A549 (cell line): ENCODE data around the gene DAGLB. TPM values are rescaled to one million over a fixed set of nuclear protein-coding genes. Genes with fewer than 3 reads are reported as not detected.

Experiments used
- ATAC-seq, 2 experiments: fragments of 200-7000 bp in 1 of 2; fragments of >200 bp in 1 of 2; cut with Nextera tagmentation in 1 of 2; cut with Tn5 transposase in 1 of 2; 3 replicates each; pipeline versions ENCODE4 v1.8.0 to v1.9.1; 2018 to 2020; ENCODE audit warnings: mild to moderate bottlenecking in 1 of 2, moderate library complexity in 1 of 2
- CTCF ChIA-PET: fragments of 300-600 bp; sonication (Branson Sonifier 250); formaldehyde crosslinking; extraction: SDS; loops from one replicate; lab custom pipeline; 2021; ENCODE audit warnings: antibody characterized with exemption, inconsistent platforms; lab: Yijun Ruan, JAX
- POLR2A ChIA-PET: fragments of 350-600 bp; formaldehyde crosslinking; extraction: SDS; loops from one replicate; lab custom pipeline; 2021; ENCODE audit warnings: antibody characterized with exemption, inconsistent platforms; lab: Yijun Ruan, JAX
- DNase-seq, 2 experiments: peaks; one replicate each; pipeline versions ENCODE4 v3.0.0 to v3.0.0-alpha.2; 2011 to 2016; ENCODE audit warnings: low read depth in 1 of 2, low spot score in 1 of 2
- FAIRE-seq: peaks from 2 replicates; lab custom pipeline; 2011; peaks lifted over from hg19 to GRCh38; lab: Jason Lieb, UNC
- H3K27ac ChIP-seq, 2 experiments: fragments of >200 bp; sonication (Bioruptor Twin); formaldehyde crosslinking; 3 replicates each; pipeline ENCODE4 v1.5.1; 2016 to 2017
- H3K4me1 ChIP-seq: fragments of >200 bp; sonication (Bioruptor Twin); formaldehyde crosslinking; 3 replicates; pipeline ENCODE4 v1.6.1; 2016
- H3K4me2 ChIP-seq: fragments of >200 bp; sonication (Bioruptor Twin); formaldehyde crosslinking; 3 replicates; pipeline ENCODE4 v1.6.1; 2016
- H3K4me3 ChIP-seq: fragments of >200 bp; sonication (Bioruptor Twin); formaldehyde crosslinking; 3 replicates; pipeline ENCODE4 v1.5.1; 2016
- H3K9me3 ChIP-seq: fragments of >200 bp; sonication (Bioruptor Twin); formaldehyde crosslinking; 3 replicates; pipeline ENCODE4 v1.6.1; 2016
- CEBPB ChIP-seq, 2 experiments: fragments of >200 bp in 1 of 2; sonication (Bioruptor Twin) in 1 of 2; formaldehyde crosslinking in 1 of 2; IDR thresholded peaks; 2 replicates each; pipeline ENCODE4 v1.6.1; 2012 to 2016
- CHD2 ChIP-seq: fragments of 150-350 bp; IDR thresholded peaks from 2 replicates; pipeline ENCODE4 v1.6.1; 2014; ENCODE audit warnings: low read length; ENCODE audit not compliant: partially characterized antibody
- CTCF ChIP-seq: fragments of >200 bp; sonication (Bioruptor Twin); formaldehyde crosslinking; IDR thresholded peaks from 3 replicates; pipeline ENCODE4 v1.5.1; 2016
- EHF ChIP-seq: fragments of 250-450 bp; sonication (Bioruptor Pico); IDR thresholded peaks from 2 replicates; pipeline ENCODE4 v1.5.0; 2020; ENCODE audit warnings: mild to moderate bottlenecking
- EP300 ChIP-seq, 2 experiments: fragments of >200 bp; sonication (Bioruptor Twin); formaldehyde crosslinking; IDR thresholded peaks; 2 replicates in 1 of 2; 3 replicates in 1 of 2; pipeline ENCODE4 v1.6.1; 2016 to 2017
- HEYL ChIP-seq: fragments of 250-450 bp; sonication (Bioruptor Pico); IDR thresholded peaks from 2 replicates; pipeline ENCODE4 v1.8.0; 2021; ENCODE audit warnings: mild to moderate bottlenecking, moderate library complexity
- HOXA7 ChIP-seq: fragments of 250-450 bp; sonication (Bioruptor Pico); IDR thresholded peaks from 2 replicates; pipeline ENCODE4 v1.5.0; 2020; ENCODE audit warnings: mild to moderate bottlenecking, moderate library complexity
- JUN ChIP-seq, 2 experiments: fragments of >200 bp; sonication (Bioruptor Twin); formaldehyde crosslinking; IDR thresholded peaks; 2 replicates in 1 of 2; 3 replicates in 1 of 2; pipeline ENCODE4 v1.6.1; 2016 to 2017
- KDM1A ChIP-seq: fragments of 200-600 bp; sonication (generic); IDR thresholded peaks from 2 replicates; pipeline ENCODE4 v1.6.1; 2016; ENCODE audit warnings: low read depth, mild to moderate bottlenecking
- KDM5A ChIP-seq: fragments of 200-600 bp; sonication (generic); IDR thresholded peaks from 2 replicates; pipeline ENCODE4 v1.6.1; 2016; ENCODE audit warnings: antibody characterized with exemption, mild to moderate bottlenecking
- MYC ChIP-seq: IDR thresholded peaks from 2 replicates; pipeline ENCODE4 v1.6.1; 2012; ENCODE audit warnings: mild to moderate bottlenecking, inconsistent platforms, low read length, improper control_type of control experiment, borderline replicate concordance
- NFE2L2 ChIP-seq: fragments of 150-350 bp; conservative IDR thresholded peaks from 2 replicates; pipeline ENCODE4 v1.6.1; 2014; ENCODE audit warnings: low read length
- PHF8 ChIP-seq: fragments of 200-600 bp; sonication (generic); IDR thresholded peaks from 2 replicates; pipeline ENCODE4 v1.6.1; 2016; ENCODE audit warnings: low read depth, mild to moderate bottlenecking, antibody characterized with exemption, moderate library complexity, borderline replicate concordance
- RARB ChIP-seq: fragments of 250-450 bp; sonication (Bioruptor Pico); IDR thresholded peaks from 2 replicates; pipeline ENCODE4 v1.8.0; 2021; ENCODE audit warnings: mild to moderate bottlenecking, moderate library complexity
- RFX5 ChIP-seq: fragments of 450-650 bp; IDR thresholded peaks from 2 replicates; pipeline ENCODE4 v1.7.1; 2014; ENCODE audit warnings: antibody characterized with exemption, mild to moderate bottlenecking, moderate library complexity
- RNF2 ChIP-seq: fragments of 200-600 bp; sonication (generic); IDR thresholded peaks from 2 replicates; pipeline ENCODE4 v1.6.1; 2016; ENCODE audit warnings: low read depth, mild to moderate bottlenecking, antibody characterized with exemption, moderate library complexity, borderline replicate concordance
- SMC3 ChIP-seq: fragments of >200 bp; sonication (Bioruptor Twin); formaldehyde crosslinking; IDR thresholded peaks from 3 replicates; pipeline ENCODE4 v1.6.1; 2018; ENCODE audit warnings: inconsistent platforms
- TFCP2L1 ChIP-seq: fragments of 250-450 bp; sonication (Bioruptor Pico); IDR thresholded peaks from 2 replicates; pipeline ENCODE4 v1.5.0; 2021; ENCODE audit warnings: mild to moderate bottlenecking
- USF2 ChIP-seq: fragments of 450-650 bp; IDR thresholded peaks from 2 replicates; pipeline ENCODE4 v1.6.1; 2014; ENCODE audit warnings: antibody characterized with exemption
- ZFP36 ChIP-seq: fragments of 450-650 bp; IDR thresholded peaks from 2 replicates; pipeline ENCODE4 v1.6.1; 2014; ENCODE audit warnings: borderline replicate concordance; ENCODE audit not compliant: partially characterized antibody
- ZSCAN20 ChIP-seq: fragments of 250-450 bp; sonication (Bioruptor Pico); IDR thresholded peaks from 2 replicates; pipeline ENCODE4 v1.8.0; 2022; ENCODE audit warnings: mild to moderate bottlenecking, moderate library complexity
- WGBS: methylation state at CpG from one replicate; pipeline ENCODE4 v1.1.6; 2017; ENCODE audit errors: missing lambda C conversion rate; 5-methylcytosine and 5-hydroxymethylcytosine counted together
- polyA plus RNA-seq, 4 experiments: library from polyadenylated mRNA; depleted of rRNA in 3 of 4; stranded (reverse); fragments of >200 nt; fragmentation: RNase III in 1 of 4; extraction: RNeasy Plus Mini Kit Qiagen cat#74134 plus additional on column Dnase treatment in 1 of 4; gene quantifications; 2 replicates in 3 of 4; 3 replicates in 1 of 4; pipeline ENCODE4 v1.2.3, GENCODE V29; 2011 to 2017
- TF ChIP-seq, protein P1 (sequence below): fragments of 150-350 bp; IDR thresholded peaks from 2 replicates; pipeline ENCODE4 v1.6.1; 2014; ENCODE audit warnings: low read depth, mild to moderate bottlenecking, low read length
- TF ChIP-seq, protein P2 (sequence below): fragments of >200 bp; sonication (Bioruptor Twin); formaldehyde crosslinking; IDR thresholded peaks from 3 replicates; pipeline ENCODE4 v1.6.1; 2016

DAGLB gene
- polyA plus RNA-seq, 2 of the 4 experiments (the other 2 are of a cell fraction): 14.5 to 19.7 TPM

DNA sequence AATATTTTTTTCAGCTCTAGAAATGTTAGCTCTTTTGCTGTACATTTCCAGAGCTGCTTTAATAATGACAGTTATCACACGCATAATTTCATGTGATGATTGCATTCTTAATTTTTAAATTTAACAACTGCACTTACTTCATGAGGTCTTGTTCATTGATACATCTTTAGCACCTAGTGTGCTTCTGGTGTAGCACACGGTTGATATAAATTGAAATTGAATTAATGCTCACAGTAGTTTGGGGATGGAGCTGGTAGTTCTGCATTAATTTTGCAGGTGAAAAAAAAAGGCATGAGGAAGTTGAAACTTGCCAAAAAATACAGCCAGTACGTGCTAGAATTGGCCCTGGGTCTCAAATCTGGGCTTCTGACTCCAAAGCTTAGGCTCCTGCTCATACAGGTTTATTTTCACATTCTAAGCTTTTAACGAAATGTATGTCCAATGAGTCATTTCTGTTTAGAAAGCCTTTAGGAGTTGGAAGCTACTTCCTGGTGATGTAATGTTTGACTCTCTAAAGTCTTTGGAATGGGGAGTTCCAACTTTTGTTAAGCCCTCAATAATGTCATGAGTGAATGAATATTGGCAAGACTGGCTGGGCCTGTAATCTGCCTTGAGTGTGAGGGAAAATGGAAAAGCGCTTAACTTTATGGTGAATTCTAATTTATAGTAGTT is 62.5 kb downstream of the DAGLB start (continued):
- TF ChIP-seq, protein P1, sequence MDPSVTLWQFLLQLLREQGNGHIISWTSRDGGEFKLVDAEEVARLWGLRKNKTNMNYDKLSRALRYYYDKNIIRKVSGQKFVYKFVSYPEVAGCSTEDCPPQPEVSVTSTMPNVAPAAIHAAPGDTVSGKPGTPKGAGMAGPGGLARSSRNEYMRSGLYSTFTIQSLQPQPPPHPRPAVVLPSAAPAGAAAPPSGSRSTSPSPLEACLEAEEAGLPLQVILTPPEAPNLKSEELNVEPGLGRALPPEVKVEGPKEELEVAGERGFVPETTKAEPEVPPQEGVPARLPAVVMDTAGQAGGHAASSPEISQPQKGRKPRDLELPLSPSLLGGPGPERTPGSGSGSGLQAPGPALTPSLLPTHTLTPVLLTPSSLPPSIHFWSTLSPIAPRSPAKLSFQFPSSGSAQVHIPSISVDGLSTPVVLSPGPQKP: no peak
- TF ChIP-seq SMC3 (0 out of 3 replicates have a peak, but pooled peaks have one; percentile 12), USF2 (no peak), ZSCAN20 (CRISPR knock-in tag) (no peak), HOXA7 (CRISPR knock-in tag) (no peak), TFCP2L1 (CRISPR knock-in tag) (no peak), RARB (no peak), RFX5 (no peak), CEBPB (IDR thresholded peaks at IDR 0.05) (peak; percentile 33 to 79; a peak in 3 of 4 replicates), HEYL (CRISPR knock-in tag) (no peak), ZFP36 (no peak), JUN (IDR thresholded peaks at IDR 0.05) (0 out of 5 replicates have a peak, but pooled peaks of 1 of the 2 experiments have one; percentile 47), EP300 (IDR thresholded peaks at IDR 0.05) (no peak; a peak in 1 of 5 replicates), KDM5A (no peak), EHF (peak; percentile 84), KDM1A (no peak), RNF2 (no peak)
- TF ChIP-seq, protein P2, sequence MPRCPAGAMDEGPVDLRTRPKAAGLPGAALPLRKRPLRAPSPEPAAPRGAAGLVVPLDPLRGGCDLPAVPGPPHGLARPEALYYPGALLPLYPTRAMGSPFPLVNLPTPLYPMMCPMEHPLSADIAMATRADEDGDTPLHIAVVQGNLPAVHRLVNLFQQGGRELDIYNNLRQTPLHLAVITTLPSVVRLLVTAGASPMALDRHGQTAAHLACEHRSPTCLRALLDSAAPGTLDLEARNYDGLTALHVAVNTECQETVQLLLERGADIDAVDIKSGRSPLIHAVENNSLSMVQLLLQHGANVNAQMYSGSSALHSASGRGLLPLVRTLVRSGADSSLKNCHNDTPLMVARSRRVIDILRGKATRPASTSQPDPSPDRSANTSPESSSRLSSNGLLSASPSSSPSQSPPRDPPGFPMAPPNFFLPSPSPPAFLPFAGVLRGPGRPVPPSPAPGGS: no peak

- ATAC-seq: peak in 1 of 2 experiments; percentile 7; a peak in 3 of 6 replicates
- POLR2A ChIA-PET: no interaction called here
- 70% methylated on average over 4 of the region's 4 CpGs for WGBS
- no peak overlapping the region for H3K4me3 ChIP-seq
- TF ChIP-seq MYC (no peak), NFE2L2 (no peak), PHF8 (no peak), CHD2 (no peak), CTCF (no peak)
- no peak for DNase-seq
- CTCF ChIA-PET: interaction anchor here (0.9 to 1.1 kb wide), 2 partner anchors 40 to 57 kb away, joined by 3 to 4 read pairs; no protein-coding TSS in a partner anchor
- H3K4me2 ChIP-seq: peak overlapping the region; percentile 73
- peaks cover 78% of the 10 kb centered on the region for H3K4me1 ChIP-seq
- peak overlapping the region; percentile 52 to 89 for H3K27ac ChIP-seq
- FAIRE-seq: no peak
- H3K9me3 ChIP-seq: no peaks in the 10 kb centered on the region
Measured at GRCh38 chr7:6384327-6384726, 63.4 kb downstream of the DAGLB start.
